DOHH2 (cell line): Measurements from ENCODE around the gene ACHE.

Experiments
- H3F3A ChIP-seq: fragments of 200-600 bp; sonication (generic), shearing (Covaris generic); 2 replicates; pipeline ENCODE4 v1.6.0; 2016; ENCODE audit warnings: antibody characterized with exemption, mild to moderate bottlenecking; ENCODE audit not compliant: control insufficient read depth, insufficient read depth
- H3K27ac ChIP-seq: fragments of 200-600 bp; sonication (generic); 2 replicates; pipeline ENCODE4 v1.5.1; 2014; ENCODE audit warnings: low read depth, mild to moderate bottlenecking, low read length, moderate library complexity
- H3K27me3 ChIP-seq: fragments of 200-600 bp; sonication (generic); 2 replicates; pipeline ENCODE4 v1.6.1; 2014; ENCODE audit warnings: mild to moderate bottlenecking, low read length, mixed read lengths; ENCODE audit not compliant: control insufficient read depth
- H3K36me3 ChIP-seq: fragments of 200-600 bp; sonication (generic); 2 replicates; pipeline ENCODE4 v1.6.1; 2014; ENCODE audit warnings: mild to moderate bottlenecking, low read length, moderate library complexity, mixed read lengths; ENCODE audit not compliant: control insufficient read depth
- H3K4me1 ChIP-seq: fragments of 200-600 bp; sonication (generic); 2 replicates; pipeline ENCODE4 v1.6.1; 2014; ENCODE audit warnings: mild to moderate bottlenecking, low read length, mixed read lengths; ENCODE audit not compliant: control insufficient read depth
- H3K4me2 ChIP-seq: fragments of 200-600 bp; sonication (generic); 2 replicates; pipeline ENCODE4 v1.6.0; 2014; ENCODE audit warnings: mild to moderate bottlenecking, low read length, moderate library complexity
- H3K4me3 ChIP-seq: fragments of 200-600 bp; sonication (generic); 2 replicates; pipeline ENCODE4 v1.5.1; 2014; ENCODE audit warnings: mild to moderate bottlenecking, low read length, mixed read lengths
- H3K79me2 ChIP-seq: fragments of 200-600 bp; sonication (generic); 2 replicates; pipeline ENCODE4 v1.6.1; 2014; ENCODE audit warnings: mild to moderate bottlenecking, low read length, mixed read lengths; ENCODE audit not compliant: control insufficient read depth
- H3K9me2 ChIP-seq: fragments of 200-600 bp; sonication (generic); replicated peaks from 2 replicates; pipeline ENCODE4 v1.6.1; 2014; ENCODE audit warnings: mild to moderate bottlenecking, low read length, mixed read lengths; ENCODE audit not compliant: control insufficient read depth
- H3K9me3 ChIP-seq: fragments of 200-600 bp; sonication (generic); 2 replicates; pipeline ENCODE4 v1.6.1; 2014; ENCODE audit warnings: antibody characterized with exemption, low read length, mixed read lengths; ENCODE audit not compliant: control insufficient read depth, insufficient read depth
- H4K20me1 ChIP-seq: fragments of 200-600 bp; sonication (generic); 2 replicates; pipeline ENCODE4 v1.6.0; 2014; ENCODE audit warnings: low read depth, mild to moderate bottlenecking, antibody characterized with exemption, low read length, moderate library complexity; ENCODE audit not compliant: control insufficient read depth, insufficient read depth
- CTCF ChIP-seq: fragments of 200-600 bp; sonication (generic); IDR thresholded peaks from one replicate; pipeline ENCODE4 v1.5.1; 2014; ENCODE audit warnings: antibody characterized with exemption, mild to moderate bottlenecking, low read depth, low read length; ENCODE audit not compliant: poor library complexity, severe bottlenecking
- EZH2phosphoT487 ChIP-seq: fragments of 200-600 bp; sonication (generic); IDR thresholded peaks from 2 replicates; pipeline ENCODE4 v1.6.1; 2017; ENCODE audit warnings: borderline replicate concordance, mild to moderate bottlenecking, antibody characterized with exemption, low read length, moderate library complexity, mixed read lengths

Gene ACHE

GRCh38 chr7:100888291-100888987, 7.2 kb downstream of the ACHE start:
- peaks cover 32% of the 10 kb centered on the region for H3F3A ChIP-seq
- H3K79me2 ChIP-seq, result peaks cover 18% of the 10 kb centered on the region
- peaks cover 13% of the 10 kb centered on the region; the same call in 1 of the 2 replicates for H4K20me1 ChIP-seq
- peak overlapping the region; percentile 83 for H3K4me3 ChIP-seq
- peaks cover 27% of the 10 kb centered on the region for H3K27me3 ChIP-seq
- peaks cover 58% of the 10 kb centered on the region for H3K36me3 ChIP-seq
- peak overlapping the region; percentile 85 for H3K4me2 ChIP-seq
- H3K4me1 ChIP-seq, result peaks cover 61% of the 10 kb centered on the region
- no peak for TF ChIP-seq EZH2phosphoT487
- TF ChIP-seq CTCF, result no peak
- no peaks in the 10 kb centered on the region for H3K9me3 ChIP-seq
- peak overlapping the region; percentile 81 for H3K27ac ChIP-seq
- no peaks in the 10 kb centered on the region for H3K9me2 ChIP-seq

- H3K4me2 ChIP-seq, result peak overlapping the region; percentile 85
- TF ChIP-seq EZH2phosphoT487 (no peak), CTCF (no peak)
- H3K4me3 ChIP-seq, result peak overlapping the region; percentile 83
- peaks cover 65% of the 10 kb centered on the region for H3K36me3 ChIP-seq
- H3K27me3 ChIP-seq, result peaks cover 21% of the 10 kb centered on the region
- peaks cover 18% of the 10 kb centered on the region for H3K79me2 ChIP-seq
- H4K20me1 ChIP-seq, result peaks cover 13% of the 10 kb centered on the region; the same call in 1 of the 2 replicates
- peaks cover 61% of the 10 kb centered on the region for H3K4me1 ChIP-seq
- H3K27ac ChIP-seq, result peak overlapping the region; percentile 81
- no peaks in the 10 kb centered on the region for H3K9me2 ChIP-seq
- peaks cover 32% of the 10 kb centered on the region for H3F3A ChIP-seq
- no peaks in the 10 kb centered on the region for H3K9me3 ChIP-seq
Measured at GRCh38 chr7:100887516-100888290, 8.0 kb downstream of the ACHE start.

- H3K4me2 ChIP-seq, result peak overlapping the region; percentile 85
- TF ChIP-seq EZH2phosphoT487, result no peak
- no peak for TF ChIP-seq CTCF
- peaks cover 17% of the 10 kb centered on the region for H3K27me3 ChIP-seq
- H3K4me1 ChIP-seq, result peaks cover 61% of the 10 kb centered on the region
- no peaks in the 10 kb centered on the region for H3K9me3 ChIP-seq
- H3K36me3 ChIP-seq, result peaks cover 71% of the 10 kb centered on the region
- H3K79me2 ChIP-seq, result peaks cover 20% of the 10 kb centered on the region
- peaks cover 13% of the 10 kb centered on the region; the same call in 1 of the 2 replicates for H4K20me1 ChIP-seq
- peak overlapping the region; percentile 49 for H3K4me3 ChIP-seq
- peak overlapping the region; percentile 81 for H3K27ac ChIP-seq
- peaks cover 32% of the 10 kb centered on the region for H3F3A ChIP-seq
- H3K9me2 ChIP-seq, result no peaks in the 10 kb centered on the region
Measured at GRCh38 chr7:100886936-100887515, 8.7 kb downstream of the ACHE start.
